MM.1S (cell line): Measurements from ENCODE around the gene ARFGAP1.
"Not testable (repeated sequence)": the region's sequence is repeated elsewhere in the genome, so short reads cannot be mapped to it uniquely, and the experiment has no call there.

Experiments
- DNase-seq: peaks from one replicate; pipeline ENCODE4 v3.0.0-alpha.2; 2015
- H2AFZ ChIP-seq: fragments of 300-600 bp; sonication (generic); 2 replicates; pipeline ENCODE4 v1.6.0; 2016; ENCODE audit warnings: antibody characterized with exemption, low read length
- H3F3A ChIP-seq: fragments of 300-600 bp; sonication (generic); 2 replicates; pipeline ENCODE4 v1.6.1; 2016; ENCODE audit warnings: mild to moderate bottlenecking, antibody characterized with exemption, low read length, moderate library complexity, mixed read lengths; ENCODE audit not compliant: insufficient read depth
- H3K27ac ChIP-seq: fragments of 300-600 bp; sonication (generic); 2 replicates; pipeline ENCODE4 v1.5.1; 2016; ENCODE audit warnings: mild to moderate bottlenecking, low read length
- H3K27me3 ChIP-seq: fragments of 300-600 bp; sonication (generic); replicated peaks from 2 replicates; pipeline ENCODE4 v1.6.0; 2016; ENCODE audit warnings: low read length; ENCODE audit not compliant: insufficient read depth
- H3K36me3 ChIP-seq: fragments of 300-600 bp; sonication (generic); replicated peaks from 2 replicates; pipeline ENCODE4 v1.6.1; 2016; ENCODE audit warnings: mild to moderate bottlenecking, low read length, mixed read lengths; ENCODE audit not compliant: insufficient read depth
- H3K4me1 ChIP-seq: fragments of 300-600 bp; sonication (generic); 2 replicates; pipeline ENCODE4 v1.6.1; 2016; ENCODE audit warnings: low read length, mixed read lengths
- H3K4me2 ChIP-seq: fragments of 300-600 bp; sonication (generic); 2 replicates; pipeline ENCODE4 v1.6.0; 2016; ENCODE audit warnings: low read depth, low read length
- H3K4me3 ChIP-seq: fragments of 300-600 bp; sonication (generic); 2 replicates; pipeline ENCODE4 v1.5.1; 2016; ENCODE audit warnings: low read length, mixed read lengths
- H3K79me2 ChIP-seq: fragments of 300-600 bp; sonication (generic); 2 replicates; pipeline ENCODE4 v1.6.1; 2016; ENCODE audit warnings: mixed run types, low read length, mixed read lengths
- H3K9ac ChIP-seq: fragments of 300-600 bp; sonication (generic); 2 replicates; pipeline ENCODE4 v1.6.1; 2016; ENCODE audit warnings: low read length, mixed read lengths
- H3K9me2 ChIP-seq: fragments of 300-600 bp; sonication (generic); replicated peaks from 2 replicates; pipeline ENCODE4 v1.6.1; 2016; ENCODE audit warnings: mild to moderate bottlenecking, low read length, mixed read lengths; ENCODE audit not compliant: insufficient read depth
- H3K9me3 ChIP-seq: fragments of 300-600 bp; sonication (generic); replicated peaks from 2 replicates; pipeline ENCODE4 v1.6.1; 2016; ENCODE audit warnings: mild to moderate bottlenecking, low read length, mixed read lengths; ENCODE audit not compliant: insufficient read depth
- H4K20me1 ChIP-seq: fragments of 300-600 bp; sonication (generic); 2 replicates; pipeline ENCODE4 v1.6.1; 2016; ENCODE audit warnings: mild to moderate bottlenecking, low read length, moderate library complexity, mixed read lengths; ENCODE audit not compliant: insufficient read depth
- CTCF ChIP-seq: fragments of 300-600 bp; sonication (generic); IDR thresholded peaks from 2 replicates; pipeline ENCODE4 v1.5.1; 2016; ENCODE audit warnings: antibody characterized with exemption, low read length, mixed read lengths
- EZH2 ChIP-seq: fragments of 300-600 bp; sonication (generic); optimal IDR thresholded peaks from 2 replicates; pipeline ENCODE3; 2017; ENCODE audit warnings: low read depth, mild to moderate bottlenecking, antibody characterized with exemption, low read length, mixed read lengths
- EZH2phosphoT487 ChIP-seq: fragments of 300-600 bp; sonication (generic); IDR thresholded peaks from 2 replicates; pipeline ENCODE4 v1.6.1; 2018; ENCODE audit warnings: antibody characterized with exemption, low read length

Gene ARFGAP1

GRCh38 chr20:63301671-63302070, 29.1 kb downstream of the ARFGAP1 start:
- Histone ChIP-seq H3K4me3 (no peak overlapping the region), H3K4me1 (no peaks in the 10 kb centered on the region), H3K9me3 (no peaks in the 10 kb centered on the region), H3K27me3 (peaks cover 69% of the 10 kb centered on the region), H3K36me3 (no peaks in the 10 kb centered on the region), H3K9ac (no peak overlapping the region), H3K79me2 (no peaks in the 10 kb centered on the region), H2AFZ (no peak overlapping the region), H3F3A (no peaks in the 10 kb centered on the region), H3K4me2 (no peak overlapping the region), H3K9me2 (no peaks in the 10 kb centered on the region), H4K20me1 (no peaks in the 10 kb centered on the region), H3K27ac (no peak overlapping the region)
- no peak for DNase-seq
- TF ChIP-seq EZH2 (no peak), EZH2phosphoT487 (no peak), CTCF (no peak)

GRCh38 chr20:63303095-63303666, 30.6 kb downstream of the ARFGAP1 start:
- Histone ChIP-seq H2AFZ (no peak overlapping the region), H3K4me1 (no peaks in the 10 kb centered on the region), H3K27ac (no peak overlapping the region), H3K79me2 (no peaks in the 10 kb centered on the region), H3K27me3 (peaks cover 70% of the 10 kb centered on the region), H3K9ac (no peak overlapping the region), H3K4me3 (no peak overlapping the region), H4K20me1 (no peaks in the 10 kb centered on the region), H3K9me2 (no peaks in the 10 kb centered on the region), H3K36me3 (no peaks in the 10 kb centered on the region), H3K9me3 (no peaks in the 10 kb centered on the region), H3F3A (no peaks in the 10 kb centered on the region), H3K4me2 (no peak overlapping the region)
- TF ChIP-seq EZH2phosphoT487: no peak
- no peak for TF ChIP-seq EZH2
- no peak for DNase-seq

GRCh38 chr20:63305393-63305792, 32.8 kb downstream of the ARFGAP1 start:
- Histone ChIP-seq H2AFZ (no peak overlapping the region), H3K9me2 (no peaks in the 10 kb centered on the region), H3K27me3 (peaks cover 72% of the 10 kb centered on the region), H3K4me3 (no peak overlapping the region), H4K20me1 (no peaks in the 10 kb centered on the region), H3K4me1 (no peaks in the 10 kb centered on the region), H3K9ac (no peak overlapping the region), H3K27ac (no peak overlapping the region), H3F3A (no peaks in the 10 kb centered on the region), H3K36me3 (no peaks in the 10 kb centered on the region), H3K79me2 (no peaks in the 10 kb centered on the region), H3K4me2 (no peak overlapping the region), H3K9me3 (no peaks in the 10 kb centered on the region)
- DNase-seq: no peak
- TF ChIP-seq EZH2phosphoT487 (no peak), CTCF (no peak), EZH2 (no peak)

- peaks cover 72% of the 10 kb centered on the region for H3K27me3 ChIP-seq
- H3K27ac ChIP-seq, DNase-seq: not testable (repeated sequence)
Observed at GRCh38 chr20:63305933-63306672, 33.5 kb downstream of the ARFGAP1 start.

More at GRCh38 chr20:63305933-63306672, 33.5 kb downstream of the ARFGAP1 start:
- H3K9me3 ChIP-seq, H3K4me3 ChIP-seq, H2AFZ ChIP-seq, H4K20me1 ChIP-seq, H3K4me2 ChIP-seq, H3K9me2 ChIP-seq, H3K4me1 ChIP-seq, H3K79me2 ChIP-seq, H3K36me3 ChIP-seq, H3K9ac ChIP-seq, H3F3A ChIP-seq: not testable (repeated sequence)
